Endothelial cell (in vitro differentiated cells): ENCODE data around the gene CD3D. TPM values are rescaled to one million over a fixed set of nuclear protein-coding genes. Genes with fewer than 3 reads are reported as not detected.

Experiments used
- DNase-seq: peaks from one replicate; pipeline ENCODE4 v3.0.0; 2021; ENCODE audit warnings: low spot score
- H3K27ac Mint-ChIP-seq: one replicate; pipeline ENCODE4 v1.8.0; 2021; ENCODE audit warnings: mixed read lengths, inconsistent platforms; ENCODE audit not compliant: unreplicated experiment
- H3K27me3 Mint-ChIP-seq: one replicate; pipeline ENCODE4 v1.8.0; 2021; ENCODE audit warnings: mild to moderate bottlenecking, moderate library complexity, mixed read lengths, inconsistent platforms; ENCODE audit not compliant: unreplicated experiment
- H3K36me3 Mint-ChIP-seq: one replicate; pipeline ENCODE4 v1.8.0; 2021; ENCODE audit warnings: mild to moderate bottlenecking, low read depth, mixed read lengths, inconsistent platforms; ENCODE audit not compliant: unreplicated experiment
- H3K4me1 Mint-ChIP-seq: one replicate; pipeline ENCODE4 v1.8.0; 2021; ENCODE audit warnings: mild to moderate bottlenecking, mixed read lengths, inconsistent platforms; ENCODE audit not compliant: unreplicated experiment
- H3K4me3 Mint-ChIP-seq: one replicate; pipeline ENCODE4 v1.8.0; 2021; ENCODE audit warnings: mild to moderate bottlenecking, mixed read lengths, inconsistent platforms; ENCODE audit not compliant: unreplicated experiment
- H3K9me3 Mint-ChIP-seq: one replicate; pipeline ENCODE4 v1.8.0; 2021; ENCODE audit warnings: mixed read lengths, inconsistent platforms; ENCODE audit not compliant: unreplicated experiment
- total RNA-seq: library from RNA; stranded (reverse); fragmentation: NEBNext Ultra II Directional; extraction: Animal tissue kit (Norgen Biotek cat#: 25700); gene quantifications from one replicate; pipeline ENCODE4 v1.2.1, GENCODE V29; 2021; ENCODE audit not compliant: unreplicated experiment
- TF ChIP-seq, protein P1 (sequence below): fragments of 200-600 bp; sonication (generic); IDR thresholded peaks from one replicate; pipeline ENCODE4 v1.5.0; 2021; ENCODE audit warnings: antibody characterized with exemption; ENCODE audit not compliant: unreplicated experiment

The CD3D gene
- total RNA-seq, 1 donor from 2014 or later = not detected

DNA sequence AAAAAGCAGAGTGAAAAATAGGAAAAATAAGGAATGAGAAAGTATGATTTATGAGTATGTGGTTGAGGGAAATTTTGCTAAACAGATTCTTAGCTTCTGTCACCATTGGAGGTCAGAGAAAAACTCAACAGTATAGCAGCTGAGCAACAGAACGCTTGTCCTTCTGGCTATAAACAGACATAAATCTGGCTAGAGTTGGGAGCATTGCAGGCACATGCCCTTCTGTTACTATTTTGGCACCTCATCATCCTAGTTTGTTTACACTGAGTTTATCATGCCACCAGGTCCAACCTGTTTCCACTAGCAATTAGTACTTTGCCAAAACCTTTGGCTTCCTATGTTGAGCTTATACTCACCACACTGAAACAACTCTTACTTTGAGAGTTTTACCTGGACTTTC lies 23.8 kb upstream of the CD3D start:
- TF ChIP-seq, protein P1, sequence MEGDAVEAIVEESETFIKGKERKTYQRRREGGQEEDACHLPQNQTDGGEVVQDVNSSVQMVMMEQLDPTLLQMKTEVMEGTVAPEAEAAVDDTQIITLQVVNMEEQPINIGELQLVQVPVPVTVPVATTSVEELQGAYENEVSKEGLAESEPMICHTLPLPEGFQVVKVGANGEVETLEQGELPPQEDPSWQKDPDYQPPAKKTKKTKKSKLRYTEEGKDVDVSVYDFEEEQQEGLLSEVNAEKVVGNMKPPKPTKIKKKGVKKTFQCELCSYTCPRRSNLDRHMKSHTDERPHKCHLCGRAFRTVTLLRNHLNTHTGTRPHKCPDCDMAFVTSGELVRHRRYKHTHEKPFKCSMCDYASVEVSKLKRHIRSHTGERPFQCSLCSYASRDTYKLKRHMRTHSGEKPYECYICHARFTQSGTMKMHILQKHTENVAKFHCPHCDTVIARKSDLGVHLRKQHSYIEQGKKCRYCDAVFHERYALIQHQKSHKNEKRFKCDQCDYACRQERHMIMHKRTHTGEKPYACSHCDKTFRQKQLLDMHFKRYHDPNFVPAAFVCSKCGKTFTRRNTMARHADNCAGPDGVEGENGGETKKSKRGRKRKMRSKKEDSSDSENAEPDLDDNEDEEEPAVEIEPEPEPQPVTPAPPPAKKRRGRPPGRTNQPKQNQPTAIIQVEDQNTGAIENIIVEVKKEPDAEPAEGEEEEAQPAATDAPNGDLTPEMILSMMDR = no peak
- DNase-seq = no peak
- Mint-ChIP-seq H3K9me3 (no peaks in the 10 kb centered on the region), H3K27me3 (peaks cover 1% of the 10 kb centered on the region), H3K27ac (no peak overlapping the region), H3K4me3 (no peak overlapping the region), H3K4me1 (no peaks in the 10 kb centered on the region), H3K36me3 (peaks cover 14% of the 10 kb centered on the region)

DNA sequence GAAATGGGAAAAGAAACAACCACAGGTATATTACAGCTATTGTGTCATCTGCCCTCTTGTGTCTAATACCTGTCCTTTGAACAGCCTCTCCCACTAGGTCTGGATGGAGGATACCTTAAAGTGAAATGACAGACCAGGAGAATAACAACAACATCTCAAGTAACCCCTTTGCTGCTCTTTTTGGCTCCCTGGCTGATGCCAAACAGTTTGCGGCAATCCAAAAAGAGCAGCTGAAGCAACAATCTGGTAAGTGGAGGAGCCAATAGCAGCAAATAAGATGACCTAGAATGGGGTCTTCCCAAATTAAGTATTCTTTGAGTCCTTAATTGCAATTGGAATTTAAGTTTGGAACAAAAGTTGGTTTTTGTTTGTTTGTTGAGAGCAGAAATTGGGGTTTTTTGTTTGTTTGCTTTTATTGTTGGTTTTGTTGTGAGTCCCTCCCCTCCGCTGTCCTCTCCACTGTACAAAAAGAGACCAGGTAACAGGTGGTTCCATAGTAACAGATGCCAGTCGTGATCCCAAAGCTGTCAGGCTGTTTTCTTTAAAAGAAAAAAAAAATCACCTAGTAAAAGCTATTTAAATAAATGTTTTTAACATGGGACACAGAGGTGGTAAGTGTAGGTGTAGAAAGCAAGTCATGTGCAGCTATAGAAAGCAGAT lies 22.6 kb upstream of the CD3D start:
- H3K4me3 Mint-ChIP-seq = no peak overlapping the region
- H3K9me3 Mint-ChIP-seq = no peaks in the 10 kb centered on the region
- H3K27me3 Mint-ChIP-seq = peaks cover 1% of the 10 kb centered on the region
- peaks cover 9% of the 10 kb centered on the region for H3K36me3 Mint-ChIP-seq
- peaks cover 5% of the 10 kb centered on the region for H3K4me1 Mint-ChIP-seq
- no peak for DNase-seq
- no peak overlapping the region for H3K27ac Mint-ChIP-seq
- TF ChIP-seq, protein P1 = no peak

DNA sequence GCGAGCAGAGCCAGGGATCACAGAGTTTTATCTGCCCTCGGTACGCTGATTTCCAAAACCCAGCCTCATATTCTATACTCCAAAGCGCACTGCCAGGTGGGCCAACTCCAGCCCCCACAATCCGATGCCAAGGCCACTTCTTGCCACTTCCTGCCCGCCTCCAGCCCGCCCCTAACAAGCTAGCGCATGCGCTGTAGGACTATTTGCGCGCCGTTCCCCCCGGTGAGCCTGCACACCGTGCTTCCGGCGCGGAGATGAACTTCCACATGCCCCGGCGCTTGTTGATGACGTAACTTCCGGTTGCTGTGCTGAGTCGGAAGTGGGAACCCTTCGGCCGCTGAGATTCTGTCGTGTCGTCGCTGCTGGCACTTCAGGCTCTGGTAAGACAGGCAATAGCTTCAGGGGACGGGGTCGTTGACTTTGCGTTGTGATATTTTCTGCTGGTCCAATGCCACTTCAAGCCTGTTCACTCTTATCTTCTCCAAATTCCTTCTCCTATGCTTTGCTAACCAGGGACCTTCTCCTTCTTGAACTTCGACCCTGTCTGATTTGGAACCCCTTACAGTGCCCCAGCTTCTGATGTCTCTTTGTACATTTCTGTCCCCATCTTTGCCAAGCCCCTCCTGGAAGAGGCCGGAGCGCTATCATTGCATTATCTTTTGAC lies 16.9 kb upstream of the CD3D start, which contains the start of gene UBE4A:
UBE4A (plus strand) TSS at position 306 of the 664 bp plus-strand sequence. CDS start 5,481 bp downstream, outside the sequence.
- Mint-ChIP-seq H3K9me3 (no peaks in the 10 kb centered on the region), H3K27ac (peak within 1 kb of the TSS; percentile 79), H3K4me1 (peaks cover 15% of the 10 kb centered on the region), H3K27me3 (peaks cover 15% of the 10 kb centered on the region), H3K4me3 (peak within 1 kb of the TSS; percentile 99), H3K36me3 (peaks cover 5% of the 10 kb centered on the region)
- DNase-seq = peak; percentile 83
- TF ChIP-seq, protein P1 = no peak

DNA sequence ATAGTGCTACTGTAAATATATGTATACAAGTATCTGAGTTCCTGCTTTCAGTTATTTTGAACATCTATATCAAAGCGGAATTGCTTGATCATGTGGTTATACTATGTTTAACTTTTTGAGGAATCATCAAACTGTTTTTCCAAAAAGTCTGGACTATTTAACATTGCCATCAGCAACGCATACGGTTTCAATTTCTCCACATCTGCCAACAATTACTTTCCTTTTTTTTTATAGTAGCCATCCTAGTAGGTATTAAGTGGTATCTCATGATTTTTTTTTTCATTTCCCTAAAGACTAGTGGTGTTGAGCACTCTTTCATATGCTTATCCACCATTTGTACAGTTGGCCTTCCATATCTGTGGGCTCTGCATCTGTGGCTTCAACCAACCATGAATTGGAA lies 15.6 kb upstream of the CD3D start:
- peaks cover 5% of the 10 kb centered on the region for H3K36me3 Mint-ChIP-seq
- H3K4me1 Mint-ChIP-seq = peaks cover 15% of the 10 kb centered on the region
- H3K27me3 Mint-ChIP-seq = peaks cover 15% of the 10 kb centered on the region
- TF ChIP-seq, protein P1 = no peak
- H3K9me3 Mint-ChIP-seq = no peaks in the 10 kb centered on the region
- H3K4me3 Mint-ChIP-seq = no peak overlapping the region
- DNase-seq = no peak
- H3K27ac Mint-ChIP-seq = no peak overlapping the region

DNA sequence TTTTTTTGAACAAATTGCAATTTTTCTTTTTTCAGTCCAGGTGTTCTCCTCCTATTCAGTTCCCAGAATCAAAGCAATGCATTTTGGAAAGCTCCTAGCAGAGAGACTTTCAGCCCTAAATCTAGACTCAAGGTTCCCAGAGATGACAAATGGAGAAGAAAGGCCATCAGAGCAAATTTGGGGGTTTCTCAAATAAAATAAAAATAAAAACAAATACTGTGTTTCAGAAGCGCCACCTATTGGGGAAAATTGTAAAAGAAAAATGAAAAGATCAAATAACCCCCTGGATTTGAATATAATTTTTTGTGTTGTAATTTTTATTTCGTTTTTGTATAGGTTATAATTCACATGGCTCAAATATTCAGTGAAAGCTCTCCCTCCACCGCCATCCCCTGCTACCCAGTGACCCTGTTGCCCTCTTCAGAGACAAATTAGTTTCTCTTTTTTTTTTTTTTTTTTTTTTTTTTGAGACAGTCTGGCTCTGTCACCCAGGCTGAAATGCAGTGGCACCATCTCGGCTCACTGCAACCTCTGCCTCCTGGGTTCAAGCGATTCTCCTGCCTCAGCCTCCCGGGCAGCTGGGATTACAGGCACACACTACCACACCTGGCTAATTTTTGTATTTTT lies 10.7 kb upstream of the CD3D start:
- DNase-seq = no peak
- TF ChIP-seq, protein P1 = peak; percentile 80
- no peaks in the 10 kb centered on the region for H3K9me3 Mint-ChIP-seq
- no peaks in the 10 kb centered on the region for H3K4me1 Mint-ChIP-seq
- no peak overlapping the region for H3K27ac Mint-ChIP-seq
- peaks cover 1% of the 10 kb centered on the region for H3K27me3 Mint-ChIP-seq
- no peak overlapping the region for H3K4me3 Mint-ChIP-seq
- no peaks in the 10 kb centered on the region for H3K36me3 Mint-ChIP-seq
